OCI-LY7 (cell line): ENCODE data around the gene ELOVL6. TPM values are rescaled to one million over a fixed set of nuclear protein-coding genes. Genes with fewer than 3 reads are reported as not detected.
"Not testable (repeated sequence)": the region's sequence is repeated elsewhere in the genome, so short reads cannot be mapped to it uniquely, and the experiment has no call there.

ENCODE experiments used
- BruUV-seq: library from RNA; stranded (reverse); fragments of 400-500 nt; replicated peaks from 2 replicates; lab custom pipeline; 2021; lab: Mats Ljungman, UMichigan
- CTCF ChIA-PET: fragments of 300-600 bp; sonication (Branson Sonifier 250); formaldehyde crosslinking; loops from one replicate; lab custom pipeline; 2022; ENCODE audit warnings: antibody characterized with exemption; ENCODE audit not compliant: unreplicated experiment; lab: Charles Lee
- POLR2A ChIA-PET: fragments of 300-600 bp; sonication (Branson Sonifier 250); formaldehyde crosslinking; loops from one replicate; lab custom pipeline; 2022; ENCODE audit warnings: antibody characterized with exemption; lab: Charles Lee
- DNase-seq: peaks from one replicate; pipeline ENCODE4 v3.0.0-alpha.2; 2015; ENCODE audit warnings: low spot score
- H2AFZ ChIP-seq: fragments of 200-600 bp; sonication (generic), shearing (Covaris generic); 2 replicates; pipeline ENCODE4 v1.6.1; 2014; ENCODE audit warnings: mild to moderate bottlenecking, antibody characterized with exemption, low read length, moderate library complexity
- H3K27ac ChIP-seq: fragments of 200-600 bp; sonication (generic); 2 replicates; pipeline ENCODE4 v1.5.1; 2014; ENCODE audit warnings: mixed run types, low read depth, mild to moderate bottlenecking, moderate library complexity, low read length, inconsistent platforms; ENCODE audit not compliant: poor library complexity, severe bottlenecking
- H3K36me3 ChIP-seq: fragments of 200-600 bp; sonication (generic); 2 replicates; pipeline ENCODE4 v1.6.1; 2014; ENCODE audit warnings: mild to moderate bottlenecking, antibody characterized with exemption, low read length, moderate library complexity, mixed read lengths; ENCODE audit not compliant: insufficient read depth
- H3K4me1 ChIP-seq: fragments of 200-600 bp; sonication (generic); 2 replicates; pipeline ENCODE4 v1.5.1; 2014; ENCODE audit warnings: mild to moderate bottlenecking, low read length; ENCODE audit not compliant: insufficient read depth, poor library complexity, severe bottlenecking
- H3K4me2 ChIP-seq: fragments of 200-600 bp; sonication (generic); 2 replicates; pipeline ENCODE4 v1.6.1; 2014; ENCODE audit warnings: mild to moderate bottlenecking, low read length
- H3K4me3 ChIP-seq: fragments of 200-600 bp; sonication (generic); 2 replicates; pipeline ENCODE4 v1.5.1; 2014; ENCODE audit warnings: mild to moderate bottlenecking, low read depth, low read length; ENCODE audit not compliant: poor library complexity, severe bottlenecking
- H3K79me2 ChIP-seq: fragments of 200-600 bp; sonication (generic); 2 replicates; pipeline ENCODE4 v1.6.1; 2016; ENCODE audit warnings: low read depth, mild to moderate bottlenecking, low read length, moderate library complexity, mixed read lengths; ENCODE audit not compliant: insufficient read depth
- H3K9me2 ChIP-seq: fragments of 200-600 bp; sonication (generic); 2 replicates; pipeline ENCODE4 v1.6.1; 2016; ENCODE audit warnings: mild to moderate bottlenecking, low read length, mixed read lengths; ENCODE audit not compliant: insufficient read depth
- H3K9me3 ChIP-seq: fragments of 200-600 bp; sonication (generic); 2 replicates; pipeline ENCODE4 v1.6.1; 2014; ENCODE audit warnings: mild to moderate bottlenecking, mixed run types, low read length, mixed read lengths
- H4K20me1 ChIP-seq: fragments of 200-600 bp; sonication (generic); 2 replicates; pipeline ENCODE4 v1.6.1; 2014; ENCODE audit warnings: mild to moderate bottlenecking, antibody characterized with exemption, low read length, moderate library complexity, mixed read lengths; ENCODE audit not compliant: insufficient read depth
- CTCF ChIP-seq: fragments of 200-600 bp; sonication (generic); conservative IDR thresholded peaks from 2 replicates; pipeline ENCODE4 v1.5.1; 2014; ENCODE audit warnings: mild to moderate bottlenecking, antibody characterized with exemption, low read length, moderate library complexity, mixed read lengths
- EZH2phosphoT487 ChIP-seq: fragments of 200-600 bp; sonication (generic); IDR thresholded peaks from 2 replicates; pipeline ENCODE4 v1.6.1; 2018; ENCODE audit warnings: low read depth, borderline replicate concordance, mild to moderate bottlenecking, mixed run types, antibody characterized with exemption, low read length, moderate library complexity, mixed read lengths
- intact Hi-C: fragments of 100-400 bp; cut with micrococcal nuclease; formaldehyde crosslinking; loops from one replicate; pipeline ENCODE4 v1.10.0; 2022; ENCODE audit not compliant: unreplicated experiment
- total RNA-seq, 2 experiments: library from RNA; depleted of rRNA in 1 of 2; stranded (reverse); fragments of >200 nt in 1 of 2; shearing (Covaris generic) in 1 of 2; gene quantifications; 2 replicates each; pipeline ENCODE4 v1.2.3, GENCODE V29; 2014 to 2022

The ELOVL6 gene
- total RNA-seq, 2 experiments from 2014 or later: 14.5 to 45.5 TPM

GRCh38 chr4:110084154-110084553 lies 114.3 kb downstream of the ELOVL6 start:
- Histone ChIP-seq H3K4me2 (no peak overlapping the region), H2AFZ (no peak overlapping the region), H3K9me2 (no peaks in the 10 kb centered on the region), H3K36me3 (no peaks in the 10 kb centered on the region; the same call in 1 of the 2 replicates), H3K4me3 (no peak overlapping the region), H3K9me3 (no peaks in the 10 kb centered on the region), H3K27ac (no peak overlapping the region), H3K79me2 (no peaks in the 10 kb centered on the region), H3K4me1 (peaks cover 14% of the 10 kb centered on the region), H4K20me1 (no peaks in the 10 kb centered on the region)
- no peak for DNase-seq
- TF ChIP-seq CTCF: no peak
- no peak for TF ChIP-seq EZH2phosphoT487
- ChIA-PET CTCF (no interaction called here), POLR2A (interaction anchor here (0.5 kb wide), 1 partner anchor 1419 kb away, joined by 8 read pairs; no protein-coding TSS in a partner anchor)
- BruUV-seq: no TSS peak
- intact Hi-C loops: no loop called here

- H3K36me3 ChIP-seq, H3K9me3 ChIP-seq, H4K20me1 ChIP-seq, H3K4me1 ChIP-seq, H2AFZ ChIP-seq, H3K4me3 ChIP-seq, BruUV-seq, H3K4me2 ChIP-seq, H3K27ac ChIP-seq, DNase-seq, H3K79me2 ChIP-seq, POLR2A ChIA-PET, CTCF ChIA-PET, H3K9me2 ChIP-seq, intact Hi-C loops: not testable (repeated sequence)
These were observed 120.3 kb downstream of the ELOVL6 start for GRCh38 chr4:110078148-110078547.

- POLR2A ChIA-PET, H3K4me3 ChIP-seq, H3K9me2 ChIP-seq, H3K27ac ChIP-seq, H3K79me2 ChIP-seq, H4K20me1 ChIP-seq, H3K36me3 ChIP-seq, H2AFZ ChIP-seq, H3K4me2 ChIP-seq, CTCF ChIA-PET, H3K4me1 ChIP-seq, DNase-seq, BruUV-seq, intact Hi-C loops, H3K9me3 ChIP-seq: not testable (repeated sequence)
These were observed 121.6 kb downstream of the ELOVL6 start for GRCh38 chr4:110076828-110077227.

- Histone ChIP-seq H3K4me1 (no peaks in the 10 kb centered on the region), H3K4me3 (no peak overlapping the region), H3K36me3 (peaks cover 6% of the 10 kb centered on the region; the same call in 1 of the 2 replicates), H3K27ac (no peak overlapping the region), H3K9me2 (no peaks in the 10 kb centered on the region), H3K9me3 (no peaks in the 10 kb centered on the region), H2AFZ (no peak overlapping the region), H3K79me2 (no peaks in the 10 kb centered on the region), H3K4me2 (no peak overlapping the region), H4K20me1 (no peaks in the 10 kb centered on the region)
- no peak for DNase-seq
- TF ChIP-seq EZH2phosphoT487: no peak
- TF ChIP-seq CTCF: no peak
- intact Hi-C loops: no loop called here
- POLR2A ChIA-PET: no interaction called here
- no TSS peak for BruUV-seq
- CTCF ChIA-PET: no interaction called here
These were observed 122.5 kb downstream of the ELOVL6 start for GRCh38 chr4:110075891-110076290.
